Ovary (tissue), 9 donors: ENCODE measurements around the gene DOK1. TPM values are rescaled to one million over a fixed set of nuclear protein-coding genes. Genes with fewer than 3 reads are reported as not detected.

ENCODE experiments used
- DNase-seq, 5 donors: peaks; one replicate each; pipeline ENCODE4 v3.0.0-alpha.2; 2019 to 2020
- H3K27ac ChIP-seq, 2 donors: fragments of 200-600 bp; one replicate each; pipeline versions ENCODE4 v1.5.1 to v1.8.0; 2019 to 2022
- H3K27me3 ChIP-seq: fragments of 200-600 bp; one replicate; pipeline ENCODE4 v1.8.0; 2022
- H3K36me3 ChIP-seq: fragments of 200-600 bp; sonication (generic); one replicate; pipeline ENCODE4 v1.5.1; 2019
- H3K4me1 ChIP-seq: one replicate; pipeline ENCODE4 v1.8.1; 2013; ENCODE audit warnings: mild to moderate bottlenecking, moderate library complexity; ENCODE audit not compliant: insufficient read depth
- H3K4me3 ChIP-seq: fragments of 200-600 bp; sonication (generic); one replicate; pipeline ENCODE4 v1.5.1; 2017
- H3K9me3 ChIP-seq, 2 donors: fragments of 200-600 bp in 1 of 2; sonication (generic) in 1 of 2; one replicate each; pipeline versions ENCODE4 v1.5.1 to v1.8.1; 2013 to 2019; ENCODE audit warnings: mild to moderate bottlenecking in 1 of 2, moderate library complexity in 1 of 2
- EP300 ChIP-seq: sonication (generic); formaldehyde crosslinking; IDR thresholded peaks from one replicate; pipeline ENCODE4 v1.6.1; 2017; ENCODE audit warnings: antibody characterized with exemption
- POLR2A ChIP-seq: fragments of 450-650 bp; IDR thresholded peaks from one replicate; pipeline ENCODE4 v1.6.1; 2017; ENCODE audit warnings: antibody characterized with exemption, mild to moderate bottlenecking, moderate library complexity
- WGBS, 3 donors: extraction: QIAGEN DNeasy Blood & Tissue Kit in 1 of 3; methylation state at CpG; one replicate each; pipeline versions ENCODE4 v1.1.5 to v1.1.7; 2013 to 2017; 5-methylcytosine and 5-hydroxymethylcytosine counted together
- intact Hi-C, 4 donors: fragments of 100-400 bp; cut with DNase I; formaldehyde crosslinking; loops; one replicate each; pipeline versions ENCODE4 v1.11.0 to v1.15.1; 2022 to 2023
- polyA plus RNA-seq, 2 donors: library from polyadenylated mRNA; stranded (reverse); fragments of 200-250 nt in 1 of 2; fragments of 350-450 nt in 1 of 2; fragmentation: Illumina TruSeq in 1 of 2; extraction: RNeasy Lipid Tissue Mini Kit (QIAGEN cat#74804) in 1 of 2; gene quantifications; one replicate each; pipeline ENCODE4 v1.2.3, GENCODE V29; 2013 to 2014
- total RNA-seq, 7 donors: library from RNA; depleted of rRNA in 2 of 7; stranded (reverse); fragments of >200 nt in 2 of 7; fragmentation: NEBNext Ultra II Directional in 3 of 7; extraction: Animal tissue kit (Norgen Biotek cat#: 25700) in 3 of 7; gene quantifications; one replicate each; pipeline versions ENCODE4 v1.1.0 to v1.2.4, GENCODE V29; 2016 to 2023
- TF ChIP-seq, protein P1 (sequence below), 3 donors: fragments of 450-650 bp in 2 of 3; fragments of 200-600 bp in 1 of 3; IDR thresholded peaks; one replicate each; pipeline versions ENCODE4 v1.5.1 to v1.8.0; 2016 to 2022; ENCODE audit warnings: antibody characterized with exemption in 3 of 3, mild to moderate bottlenecking in 1 of 3
- donor health status: DM: no; HTN: no; CAD: no; lungs with moderate emphysema.
- donor health status: DM: no; HTN: no; CAD: no.
- donor health status: Bipolar disorder and iron deficiency.
- donor health status: DM: yes; HTN: yes; CAD: no.
- donor health status: DM: no; HTN: no; CAD: no.
- donor health status: DM: yes; HTN: yes; CAD: no.

DOK1 gene
- total and polyA plus RNA-seq, 9 donors: 6.5 to 16.0 (median 12.9) TPM

DNA sequence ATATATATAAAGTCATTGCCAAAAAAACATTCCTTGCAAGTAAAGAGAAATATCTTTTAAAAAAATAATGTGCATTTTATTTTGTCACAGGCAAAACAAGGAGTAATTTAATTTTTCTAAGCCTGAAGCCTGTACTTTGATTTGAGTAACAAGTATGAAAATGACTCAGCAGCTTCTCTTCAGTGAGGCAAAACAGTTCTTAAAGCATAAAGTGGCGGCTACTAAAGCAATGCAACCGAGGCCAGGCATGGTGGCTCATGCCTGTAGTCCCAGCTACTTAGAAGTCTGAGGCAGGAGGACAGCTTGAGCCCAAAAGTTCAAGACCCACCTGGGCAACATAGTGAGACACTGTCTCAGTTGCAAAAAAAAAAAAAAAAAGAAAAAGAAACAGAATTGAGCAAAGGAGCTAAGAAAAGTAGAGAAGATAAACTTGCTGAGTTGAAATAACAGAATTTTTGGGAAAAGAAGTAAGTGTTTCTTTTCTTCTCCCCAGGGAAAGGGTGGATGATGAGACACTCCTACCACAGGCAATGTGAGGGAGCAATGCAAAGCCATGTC lies 29.6 kb downstream of the DOK1 start:
- TF ChIP-seq, protein P1, sequence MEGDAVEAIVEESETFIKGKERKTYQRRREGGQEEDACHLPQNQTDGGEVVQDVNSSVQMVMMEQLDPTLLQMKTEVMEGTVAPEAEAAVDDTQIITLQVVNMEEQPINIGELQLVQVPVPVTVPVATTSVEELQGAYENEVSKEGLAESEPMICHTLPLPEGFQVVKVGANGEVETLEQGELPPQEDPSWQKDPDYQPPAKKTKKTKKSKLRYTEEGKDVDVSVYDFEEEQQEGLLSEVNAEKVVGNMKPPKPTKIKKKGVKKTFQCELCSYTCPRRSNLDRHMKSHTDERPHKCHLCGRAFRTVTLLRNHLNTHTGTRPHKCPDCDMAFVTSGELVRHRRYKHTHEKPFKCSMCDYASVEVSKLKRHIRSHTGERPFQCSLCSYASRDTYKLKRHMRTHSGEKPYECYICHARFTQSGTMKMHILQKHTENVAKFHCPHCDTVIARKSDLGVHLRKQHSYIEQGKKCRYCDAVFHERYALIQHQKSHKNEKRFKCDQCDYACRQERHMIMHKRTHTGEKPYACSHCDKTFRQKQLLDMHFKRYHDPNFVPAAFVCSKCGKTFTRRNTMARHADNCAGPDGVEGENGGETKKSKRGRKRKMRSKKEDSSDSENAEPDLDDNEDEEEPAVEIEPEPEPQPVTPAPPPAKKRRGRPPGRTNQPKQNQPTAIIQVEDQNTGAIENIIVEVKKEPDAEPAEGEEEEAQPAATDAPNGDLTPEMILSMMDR (IDR thresholded peaks at IDR 0.05): no peak
- Histone ChIP-seq H3K4me3 (no peak overlapping the region), H3K27ac (no peak overlapping the region), H3K36me3 (no peaks in the 10 kb centered on the region), H3K9me3 (no peaks in the 10 kb centered on the region), H3K27me3 (no peaks in the 10 kb centered on the region), H3K4me1 (no peaks in the 10 kb centered on the region)
- WGBS, 3 donors: 56 to 66% (median 60%) methylated on average over 2 of the region's 2 CpGs
- DNase-seq: no peak
- intact Hi-C loops: loop anchor here in 1 of 4 donors (10.0 kb wide), 1 partner anchor 79 kb away; the partner anchor contains the start of gene PCGF1

DNA sequence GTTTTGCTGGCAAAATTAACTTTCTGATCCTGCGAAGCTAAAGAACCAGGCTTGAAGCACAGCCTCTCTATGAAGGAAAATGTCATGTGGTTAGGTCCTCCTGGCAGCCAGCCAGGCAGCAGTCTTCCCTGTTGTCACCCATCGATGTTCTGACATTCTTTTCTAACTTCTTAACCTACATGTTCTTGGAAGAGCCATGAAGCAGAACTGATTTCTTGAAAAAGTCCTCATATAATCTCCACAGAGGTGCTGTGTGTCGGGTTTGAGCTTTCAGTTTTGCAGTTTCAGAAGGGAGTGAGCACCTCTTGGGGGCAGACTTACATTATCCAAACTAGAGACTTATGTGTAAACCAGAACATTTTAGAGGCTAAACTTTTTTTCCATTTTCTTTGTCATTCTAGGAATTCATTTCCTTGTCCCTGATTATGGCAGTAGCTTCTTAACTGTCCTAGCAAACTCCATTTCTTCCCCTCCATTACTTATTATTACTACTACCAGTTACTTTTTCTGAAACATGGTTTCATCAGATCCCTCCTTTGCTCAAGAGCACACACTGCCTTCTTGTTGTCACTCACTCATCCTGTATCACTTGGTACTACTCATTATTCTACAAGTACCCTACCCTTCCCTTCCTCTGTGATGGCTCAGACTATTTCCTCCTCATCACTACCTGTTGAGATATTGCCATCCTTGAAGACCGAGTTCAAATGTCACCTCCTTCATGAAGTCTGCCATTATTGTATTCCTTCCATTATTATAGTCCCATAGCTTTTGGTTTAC lies 31.1 kb downstream of the DOK1 start:
- no peaks in the 10 kb centered on the region for H3K27me3 ChIP-seq
- intact Hi-C loops: loop anchor here (5.0 to 10.0 kb wide), 3 partner anchors 81 to 103 kb away; partner anchors contain the start of genes CCDC142 (in 2 of the 4), TTC31 (in 2 of the 4) and PCGF1 (in 1 of the 4)
- WGBS, 3 donors: 42 to 52% (median 50%) methylated on average over 4 of the region's 4 CpGs

DNA sequence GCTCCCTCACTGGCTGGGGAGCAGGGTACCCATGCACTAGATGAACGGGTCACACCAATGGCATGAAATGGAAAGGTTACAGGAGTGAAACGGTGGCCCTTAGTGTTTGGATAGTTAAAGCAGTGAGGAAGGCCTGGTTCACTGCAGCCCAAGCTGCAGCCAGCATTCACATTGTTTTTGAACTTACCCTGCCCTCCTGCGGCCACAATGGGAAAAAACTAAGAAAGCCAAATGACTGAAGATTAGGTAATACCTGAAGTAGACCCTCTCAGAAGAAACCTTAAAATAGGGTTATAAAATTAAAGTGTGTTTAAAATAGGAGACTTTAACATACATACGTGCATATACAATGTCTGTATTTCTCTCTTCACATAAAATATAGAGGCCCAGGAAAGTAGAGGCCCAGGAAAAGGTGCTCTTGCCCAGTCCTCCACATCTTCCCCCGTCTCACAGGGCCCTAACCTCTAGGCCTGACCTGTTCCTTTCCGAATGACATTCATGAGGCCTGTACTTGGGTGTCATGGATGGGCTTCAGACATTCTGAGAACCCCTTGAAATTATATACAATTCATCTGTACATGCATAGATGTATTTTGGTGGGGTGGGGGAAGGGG lies 33.3 kb downstream of the DOK1 start:
- intact Hi-C loops: loop anchor here (5.0 to 10.0 kb wide), 3 partner anchors 83 to 105 kb away; partner anchors contain the start of genes CCDC142 (in 2 of the 4), TTC31 (in 2 of the 4) and PCGF1 (in 1 of the 4)
- Histone ChIP-seq H3K27me3 (no peaks in the 10 kb centered on the region), H3K4me3 (no peak overlapping the region), H3K9me3 (no peaks in the 10 kb centered on the region), H3K36me3 (no peaks in the 10 kb centered on the region), H3K4me1 (no peaks in the 10 kb centered on the region), H3K27ac (no peak overlapping the region)
- 14 to 18% (median 17%) methylated on average over 6 of the region's 6 CpGs for WGBS, 3 donors
- no peak for TF ChIP-seq EP300
- TF ChIP-seq, protein P1 (IDR thresholded peaks at IDR 0.05): peak; percentile 39 to 57 (median 56)
- TF ChIP-seq POLR2A: no peak
- peak; percentile 53 to 72 (median 64) for DNase-seq

More for the DNA sequence above, 31.1 kb downstream of the DOK1 start:
- TF ChIP-seq EP300 (no peak), POLR2A (no peak)
- TF ChIP-seq, protein P1 (IDR thresholded peaks at IDR 0.05): no peak
- Histone ChIP-seq H3K9me3 (no peaks in the 10 kb centered on the region), H3K27ac (no peak overlapping the region), H3K4me3 (no peak overlapping the region), H3K4me1 (no peaks in the 10 kb centered on the region), H3K36me3 (no peaks in the 10 kb centered on the region)
- DNase-seq: no peak

DNA sequence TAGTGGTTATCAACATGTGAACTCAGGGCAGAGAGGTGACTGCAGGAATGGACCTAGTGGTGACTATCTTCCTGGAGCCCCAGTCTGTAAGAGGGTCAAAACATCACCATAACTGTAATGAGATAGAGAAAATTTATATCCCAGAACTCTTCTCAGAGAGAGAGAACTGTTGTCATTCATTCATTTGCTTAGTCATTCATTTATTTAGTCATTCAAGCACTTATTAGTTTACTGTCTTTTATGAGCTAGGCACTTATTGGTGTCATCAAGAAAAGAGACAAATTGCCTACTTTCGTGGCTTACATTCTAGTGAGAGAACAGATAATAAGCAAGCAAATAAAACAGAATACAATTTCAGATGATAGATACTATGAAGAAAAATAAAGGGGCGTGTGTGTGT lies 34.1 kb downstream of the DOK1 start:
- Histone ChIP-seq H3K4me1 (no peaks in the 10 kb centered on the region), H3K27ac (no peak overlapping the region), H3K9me3 (no peaks in the 10 kb centered on the region), H3K27me3 (no peaks in the 10 kb centered on the region), H3K36me3 (no peaks in the 10 kb centered on the region), H3K4me3 (no peak overlapping the region)
- 53 to 64% (median 63%) methylated on average over 2 of the region's 2 CpGs for WGBS, 3 donors
- intact Hi-C loops: loop anchor here (5.0 to 10.0 kb wide), 3 partner anchors 84 to 106 kb away; partner anchors contain the start of genes CCDC142 (in 2 of the 4), TTC31 (in 2 of the 4) and PCGF1 (in 1 of the 4)
- TF ChIP-seq, protein P1 (IDR thresholded peaks at IDR 0.05): no peak
- no peak for TF ChIP-seq POLR2A
- no peak for TF ChIP-seq EP300
- no peak for DNase-seq
